Measurements from ENCODE around the gene XRCC5. TPM values are rescaled to one million over a fixed set of nuclear protein-coding genes. Genes with fewer than 3 reads are reported as not detected.

Gene XRCC5
- total RNA-seq, 1 experiment from 2014 or later, result 534 TPM

- H3K27me3 ChIP-seq (replicated peaks; ENCODE audit: insufficient read depth, low read depth, low read length, poor library complexity), result no peaks in the 10 kb centered on the region
- peaks cover 29% of the 10 kb centered on the region for H3K4me1 ChIP-seq (ENCODE audit: insufficient read depth, low read length, poor library complexity, severe bottlenecking)
- no peak for TF ChIP-seq EZH2 (IDR thresholded peaks at IDR 0.05; ENCODE audit: borderline replicate concordance, low read depth, low read length, poor library complexity, severe bottlenecking)
- TF ChIP-seq CTCF (conservative IDR thresholded peaks at IDR 0.05; ENCODE audit: low read depth, low read length), result no peak
- ChIA-PET CTCF (interaction anchor here (0.7 kb wide), 1 partner anchor 44 kb away, joined by 3 read pairs; no protein-coding TSS in a partner anchor), POLR2A (ENCODE audit: low non-redundant PET) (no interaction called here)
- no peaks in the 10 kb centered on the region for H3K9me3 ChIP-seq (ENCODE audit: low read depth, low read length, poor library complexity, severe bottlenecking)
- DNase-seq (ENCODE audit: low spot score), result peak; percentile 34
- intact Hi-C loops (cut with micrococcal nuclease; ENCODE audit: unreplicated experiment), result no loop called here
- H3K4me3 ChIP-seq (ENCODE audit: low read depth, low read length, poor library complexity, severe bottlenecking), result no peak overlapping the region
- peak overlapping the region; percentile 9 for H3K27ac ChIP-seq (ENCODE audit: low read depth, low read length, poor library complexity, severe bottlenecking)
- BruUV-seq (replicated peaks), result no TSS peak
- H3K36me3 ChIP-seq (ENCODE audit: insufficient read depth, low read length, poor library complexity, severe bottlenecking), result peaks cover 78% of the 10 kb centered on the region
Measured at GRCh38 chr2:216170076-216170763, 61.1 kb downstream of the XRCC5 start.

- no peak overlapping the region for H3K4me3 ChIP-seq (ENCODE audit: low read depth, low read length, poor library complexity, severe bottlenecking)
- TF ChIP-seq EZH2 (IDR thresholded peaks at IDR 0.05; ENCODE audit: borderline replicate concordance, low read depth, low read length, poor library complexity, severe bottlenecking), result no peak
- H3K4me1 ChIP-seq (ENCODE audit: insufficient read depth, low read length, poor library complexity, severe bottlenecking), result peaks cover 29% of the 10 kb centered on the region
- peaks cover 78% of the 10 kb centered on the region for H3K36me3 ChIP-seq (ENCODE audit: insufficient read depth, low read length, poor library complexity, severe bottlenecking)
- no peaks in the 10 kb centered on the region for H3K27me3 ChIP-seq (replicated peaks; ENCODE audit: insufficient read depth, low read depth, low read length, poor library complexity)
- intact Hi-C loops (cut with micrococcal nuclease; ENCODE audit: unreplicated experiment), result no loop called here
- peak overlapping the region; percentile 9 for H3K27ac ChIP-seq (ENCODE audit: low read depth, low read length, poor library complexity, severe bottlenecking)
- DNase-seq (ENCODE audit: low spot score), result peak; percentile 61
- no peaks in the 10 kb centered on the region for H3K9me3 ChIP-seq (ENCODE audit: low read depth, low read length, poor library complexity, severe bottlenecking)
- CTCF ChIA-PET, result no interaction called here
- POLR2A ChIA-PET (ENCODE audit: low non-redundant PET), result no interaction called here
- BruUV-seq (replicated peaks), result no TSS peak
Measured at GRCh38 chr2:216171011-216171410, 61.9 kb downstream of the XRCC5 start.

- Histone ChIP-seq H3K27me3 (replicated peaks; ENCODE audit: insufficient read depth, low read depth, low read length, poor library complexity) (no peaks in the 10 kb centered on the region), H3K27ac (ENCODE audit: low read depth, low read length, poor library complexity, severe bottlenecking) (no peak overlapping the region), H3K9me3 (ENCODE audit: low read depth, low read length, poor library complexity, severe bottlenecking) (no peaks in the 10 kb centered on the region), H3K36me3 (ENCODE audit: insufficient read depth, low read length, poor library complexity, severe bottlenecking) (peaks cover 84% of the 10 kb centered on the region), H3K4me1 (ENCODE audit: insufficient read depth, low read length, poor library complexity, severe bottlenecking) (peaks cover 28% of the 10 kb centered on the region), H3K4me3 (ENCODE audit: low read depth, low read length, poor library complexity, severe bottlenecking) (no peak overlapping the region)
- intact Hi-C loops (cut with micrococcal nuclease; ENCODE audit: unreplicated experiment), result no loop called here
- DNase-seq (ENCODE audit: low spot score), result no peak
- CTCF ChIA-PET, result no interaction called here
- POLR2A ChIA-PET (ENCODE audit: low non-redundant PET), result no interaction called here
- no TSS peak for BruUV-seq (replicated peaks)
- TF ChIP-seq EZH2 (IDR thresholded peaks at IDR 0.05; ENCODE audit: borderline replicate concordance, low read depth, low read length, poor library complexity, severe bottlenecking) (no peak), CTCF (conservative IDR thresholded peaks at IDR 0.05; ENCODE audit: low read depth, low read length) (no peak)
Measured at GRCh38 chr2:216172493-216172892, 63.3 kb downstream of the XRCC5 start.

GRCh38 chr2:216179015-216179414 is 69.9 kb downstream of the XRCC5 start:
- H3K4me3 ChIP-seq (ENCODE audit: low read depth, low read length, poor library complexity, severe bottlenecking), result no peak overlapping the region
- ChIA-PET POLR2A (ENCODE audit: low non-redundant PET) (no interaction called here), CTCF (no interaction called here)
- intact Hi-C loops (cut with micrococcal nuclease; ENCODE audit: unreplicated experiment), result no loop called here
- peaks cover 80% of the 10 kb centered on the region for H3K36me3 ChIP-seq (ENCODE audit: insufficient read depth, low read length, poor library complexity, severe bottlenecking)
- TF ChIP-seq CTCF (conservative IDR thresholded peaks at IDR 0.05; ENCODE audit: low read depth, low read length) (no peak), EZH2 (IDR thresholded peaks at IDR 0.05; ENCODE audit: borderline replicate concordance, low read depth, low read length, poor library complexity, severe bottlenecking) (no peak)
- peaks cover 5% of the 10 kb centered on the region for H3K4me1 ChIP-seq (ENCODE audit: insufficient read depth, low read length, poor library complexity, severe bottlenecking)
- no TSS peak for BruUV-seq (replicated peaks)
- H3K27me3 ChIP-seq (replicated peaks; ENCODE audit: insufficient read depth, low read depth, low read length, poor library complexity), result no peaks in the 10 kb centered on the region
- H3K9me3 ChIP-seq (ENCODE audit: low read depth, low read length, poor library complexity, severe bottlenecking), result no peaks in the 10 kb centered on the region
- DNase-seq (ENCODE audit: low spot score), result no peak
- H3K27ac ChIP-seq (ENCODE audit: low read depth, low read length, poor library complexity, severe bottlenecking), result no peak overlapping the region
